H1 (cell line): Measurements from ENCODE around the gene KRT4. TPM values are rescaled to one million over a fixed set of nuclear protein-coding genes. Genes with fewer than 3 reads are reported as not detected.

ENCODE experiments used
- CTCF ChIA-PET: fragments of 300-600 bp; sonication (Branson Sonifier 250); formaldehyde crosslinking; loops from one replicate; lab custom pipeline; 2021; ENCODE audit not compliant: partially characterized antibody; lab: Charles Lee
- POLR2A ChIA-PET: fragments of 300-600 bp; sonication (Branson Sonifier 250); formaldehyde crosslinking; loops from one replicate; lab custom pipeline; 2021; ENCODE audit warnings: inconsistent platforms; ENCODE audit not compliant: partially characterized antibody; lab: Charles Lee
- DNase-seq, 2 experiments: peaks; one replicate each; pipeline versions ENCODE4 v3.0.0 to v3.0.0-alpha.2; 2010 to 2022; ENCODE audit warnings: low spot score in 2 of 2, low read depth in 1 of 2, mixed read lengths in 1 of 2
- FAIRE-seq: peaks from 2 replicates; lab custom pipeline; 2011; peaks lifted over from hg19 to GRCh38; lab: Jason Lieb, UNC
- H2AFZ ChIP-seq: 2 replicates; pipeline ENCODE4 v1.8.1; 2012; ENCODE audit warnings: low read length, inconsistent platforms
- H2AK5ac ChIP-seq: 2 replicates; pipeline ENCODE4 v1.6.1; 2013; ENCODE audit warnings: low read depth, low read length
- H2BK120ac ChIP-seq: replicated peaks from 2 replicates; pipeline ENCODE3; 2013; ENCODE audit warnings: low read depth, low read length, inconsistent platforms
- H2BK12ac ChIP-seq: 2 replicates; pipeline ENCODE4 v1.6.1; 2013; ENCODE audit warnings: low read depth, low read length
- H2BK15ac ChIP-seq: 2 replicates; pipeline ENCODE4 v1.6.1; 2013; ENCODE audit warnings: low read length
- H2BK20ac ChIP-seq: 2 replicates; pipeline ENCODE4 v1.6.1; 2013; ENCODE audit warnings: low read length
- H2BK5ac ChIP-seq: 2 replicates; pipeline ENCODE4 v1.6.1; 2013; ENCODE audit warnings: low read depth, low read length
- H3K14ac ChIP-seq: 2 replicates; pipeline ENCODE4 v1.6.1; 2013; ENCODE audit warnings: inconsistent platforms; ENCODE audit not compliant: insufficient read length
- H3K18ac ChIP-seq: 2 replicates; pipeline ENCODE4 v1.6.1; 2013; ENCODE audit warnings: low read length; ENCODE audit errors: extremely low read depth
- H3K23ac ChIP-seq: 2 replicates; pipeline ENCODE4 v1.6.1; 2013; ENCODE audit warnings: inconsistent platforms; ENCODE audit not compliant: insufficient read length
- H3K23me2 ChIP-seq: 2 replicates; pipeline ENCODE4 v1.6.1; 2013; ENCODE audit warnings: low read depth, low read length
- H3K27ac ChIP-seq: 2 replicates; pipeline ENCODE4 v1.6.1; 2011; ENCODE audit warnings: low read depth, low read length, inconsistent platforms
- H3K27me3 ChIP-seq, 4 experiments: replicated peaks in 1 of 4; 1 replicate in 1 of 4; 2 replicates in 3 of 4; pipeline versions ENCODE4 v1.6.1 to v1.8.1; 2011 to 2013; ENCODE audit warnings: low read length in 3 of 4, mild to moderate bottlenecking in 3 of 4, inconsistent platforms in 2 of 4, mixed read lengths in 2 of 4, moderate library complexity in 1 of 4; ENCODE audit not compliant: control insufficient read depth in 3 of 4, insufficient read depth in 3 of 4; ENCODE audit errors: extremely low read depth in 1 of 4
- H3K36me3 ChIP-seq, 4 experiments: 2 replicates each; pipeline versions ENCODE4 v1.6.1 to v1.8.1; 2011 to 2013; ENCODE audit warnings: mild to moderate bottlenecking in 4 of 4, low read length in 3 of 4, moderate library complexity in 2 of 4, control low read depth in 1 of 4, inconsistent platforms in 1 of 4; ENCODE audit not compliant: insufficient read depth in 4 of 4, control insufficient read depth in 2 of 4
- H3K4ac ChIP-seq: replicated peaks from 2 replicates; pipeline ENCODE3; 2013; ENCODE audit warnings: low read length, low read depth, mixed read lengths, inconsistent platforms; ENCODE audit not compliant: insufficient read length
- H3K4me1 ChIP-seq, 4 experiments: replicated peaks in 1 of 4; 1 replicate in 1 of 4; 2 replicates in 3 of 4; pipeline versions ENCODE4 v1.6.1 to v1.8.1; 2011 to 2013; ENCODE audit warnings: low read length in 3 of 4, inconsistent platforms in 2 of 4, mixed read lengths in 1 of 4; ENCODE audit not compliant: insufficient read depth in 4 of 4, control insufficient read depth in 3 of 4
- H3K4me2 ChIP-seq, 2 experiments: 2 replicates each; pipeline versions ENCODE4 v1.6.1 to v1.8.1; 2011 to 2013; ENCODE audit warnings: low read depth in 2 of 2, low read length in 2 of 2, control low read depth in 1 of 2, inconsistent platforms in 1 of 2, mild to moderate bottlenecking in 1 of 2; ENCODE audit not compliant: insufficient read depth in 1 of 2
- H3K4me3 ChIP-seq, 4 experiments: fragments of 200-600, 300-600 bp in 1 of 4; sonication (generic), shearing (Covaris generic), sonication (Bioruptor Twin) in 1 of 4; 2 replicates each; pipeline versions ENCODE4 v1.5.1 to v1.8.1; 2011 to 2016; ENCODE audit warnings: low read length in 4 of 4, low read depth in 3 of 4, control low read depth in 2 of 4, inconsistent platforms in 2 of 4, mild to moderate bottlenecking in 2 of 4, mixed read lengths in 1 of 4, moderate library complexity in 1 of 4; ENCODE audit not compliant: insufficient read depth in 2 of 4; ENCODE audit errors: extremely low read depth in 1 of 4
- H3K56ac ChIP-seq: replicated peaks from 2 replicates; pipeline ENCODE3; 2013; ENCODE audit warnings: low read depth, mild to moderate bottlenecking, mixed read lengths, low read length, inconsistent platforms; ENCODE audit not compliant: insufficient read length
- H3K79me1 ChIP-seq: 2 replicates; pipeline ENCODE4 v1.6.1; 2013; ENCODE audit warnings: low read depth, low read length, control low read depth
- H3K79me2 ChIP-seq, 2 experiments: 2 replicates each; pipeline versions ENCODE4 v1.6.1 to v1.8.1; 2012 to 2013; ENCODE audit warnings: low read length in 2 of 2, mild to moderate bottlenecking in 2 of 2, inconsistent platforms in 1 of 2; ENCODE audit not compliant: insufficient read depth in 2 of 2, control insufficient read depth in 1 of 2
- H3K9ac ChIP-seq, 4 experiments: replicated peaks in 1 of 4; 1 replicate in 1 of 4; 2 replicates in 3 of 4; pipeline versions ENCODE4 v1.6.1 to v1.8.1; 2011 to 2013; ENCODE audit warnings: low read depth in 3 of 4, low read length in 3 of 4, control low read depth in 2 of 4, mild to moderate bottlenecking in 2 of 4, moderate library complexity in 2 of 4, inconsistent platforms in 1 of 4; ENCODE audit errors: extremely low read depth in 1 of 4
- H3K9me3 ChIP-seq, 2 experiments: 2 replicates each; pipeline versions ENCODE4 v1.6.1 to v1.8.1; 2012 to 2013; ENCODE audit warnings: mild to moderate bottlenecking in 2 of 2, moderate library complexity in 2 of 2, control low read depth in 1 of 2, inconsistent platforms in 1 of 2, low read depth in 1 of 2, low read length in 1 of 2, mixed read lengths in 1 of 2; ENCODE audit not compliant: insufficient read depth in 2 of 2
- H4K20me1 ChIP-seq, 2 experiments: replicated peaks in 1 of 2; 2 replicates each; pipeline versions ENCODE3 to v1.8.1; 2011 to 2013; ENCODE audit warnings: inconsistent platforms in 2 of 2, low read length in 2 of 2, mild to moderate bottlenecking in 1 of 2; ENCODE audit not compliant: insufficient read depth in 2 of 2, control insufficient read depth in 1 of 2
- H4K5ac ChIP-seq: 2 replicates; pipeline ENCODE4 v1.6.1; 2013; ENCODE audit warnings: low read length, low read depth, mixed read lengths, inconsistent platforms; ENCODE audit not compliant: insufficient read length
- H4K8ac ChIP-seq: 2 replicates; pipeline ENCODE4 v1.8.0; 2013; ENCODE audit warnings: mild to moderate bottlenecking, moderate library complexity, low read length, inconsistent platforms; ENCODE audit not compliant: insufficient read depth; ENCODE audit errors: extremely low read depth
- H4K91ac ChIP-seq: replicated peaks from 2 replicates; pipeline ENCODE3; 2013; ENCODE audit warnings: low read length, mixed read lengths, inconsistent platforms; ENCODE audit not compliant: insufficient read length
- SIN3A ChIP-seq, 2 experiments: IDR thresholded peaks in 1 of 2; conservative IDR thresholded peaks in 1 of 2; 2 replicates each; pipeline ENCODE4 v1.6.1; 2011 to 2012; ENCODE audit warnings: low read length in 2 of 2, improper control_type of control experiment in 1 of 2, low read depth in 1 of 2, mild to moderate bottlenecking in 1 of 2
- SP1 ChIP-seq: IDR thresholded peaks from 2 replicates; pipeline ENCODE4 v1.6.1; 2011; ENCODE audit warnings: low read depth, low read length
- WGBS, 2 experiments: shearing (Covaris generic) in 1 of 2; methylation state at CpG; one replicate each; pipeline versions ENCODE4 v1.1.6 to v1.1.7; 2013 to 2015; ENCODE audit warnings: low lambda C conversion rate in 2 of 2, mixed read lengths in 2 of 2, inconsistent platforms in 1 of 2, low coverage in 1 of 2, missing lambda C conversion rate in 1 of 2; ENCODE audit not compliant: insufficient replicate concordance in 2 of 2, insufficient coverage in 1 of 2, insufficient read length in 1 of 2; ENCODE audit errors: extremely low coverage in 1 of 2, missing lambda C conversion rate in 1 of 2; 5-methylcytosine and 5-hydroxymethylcytosine counted together
- polyA plus RNA-seq, 7 experiments: library from polyadenylated mRNA; depleted of rRNA in 3 of 7; stranded (reverse) in 5 of 7; unstranded in 2 of 7; fragments of >200 nt in 5 of 7; fragments of 200-250 nt in 2 of 7; gene quantifications; 1 replicate in 5 of 7; 2 replicates in 1 of 7; 4 replicates in 1 of 7; pipeline versions ENCODE4 v1.2.1 to v1.2.3, GENCODE V29; 2011 to 2013; ENCODE audit warnings: missing spikeins in 2 of 7, mixed read lengths in 2 of 7
- total RNA-seq: library from RNA; stranded (reverse); fragmentation: NEBNext Ultra II Directional; extraction: Animal tissue kit (Norgen Biotek cat#: 25700); gene quantifications from 2 replicates; pipeline ENCODE4 v1.2.1, GENCODE V29; 2021

The KRT4 gene
- total and polyA plus RNA-seq, 2 of the 8 experiments (the other 6 are each of a cell fraction or from before 2014, with no cell fraction given) = not detected

DNA sequence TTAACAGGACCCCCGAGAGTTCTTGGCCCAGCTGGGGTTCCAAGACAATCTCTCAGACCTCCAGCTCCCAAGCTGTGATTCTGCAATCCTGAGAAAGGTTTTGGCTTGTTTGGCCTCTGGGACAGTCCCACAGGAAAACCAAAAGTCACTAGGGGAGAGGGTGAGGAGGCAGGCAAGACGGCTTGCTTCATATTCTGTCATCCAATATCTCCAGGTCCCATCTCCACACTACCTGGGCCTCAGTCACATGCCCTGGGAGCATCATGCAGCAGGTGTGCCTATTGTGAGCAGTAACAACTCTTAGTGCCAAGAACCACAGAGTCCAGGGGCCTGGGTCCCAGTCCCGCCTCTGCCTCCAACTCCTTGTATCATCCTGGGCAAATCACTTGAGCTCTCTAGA is 18.5 kb upstream of the KRT4 start:
- H2BK5ac ChIP-seq = no peak overlapping the region
- FAIRE-seq = no peak
- no peak overlapping the region for H3K4ac ChIP-seq
- H3K18ac ChIP-seq = no peak overlapping the region
- no peaks in the 10 kb centered on the region for H3K79me2 ChIP-seq
- no peak overlapping the region for H3K9ac ChIP-seq
- no peaks in the 10 kb centered on the region for H3K9me3 ChIP-seq
- no peak for DNase-seq
- H4K5ac ChIP-seq = no peak overlapping the region
- H3K14ac ChIP-seq = no peak overlapping the region
- no peak overlapping the region for H3K56ac ChIP-seq
- POLR2A ChIA-PET = interaction anchor here (0.6 kb wide), 1 partner anchor 64 kb away, joined by 3 read pairs; no protein-coding TSS in a partner anchor
- H4K8ac ChIP-seq = no peak overlapping the region
- H2BK120ac ChIP-seq = no peak overlapping the region
- CTCF ChIA-PET = interaction anchor here (0.8 to 1.6 kb wide), 4 partner anchors 9 to 169 kb away, joined by 3 to 7 read pairs (median 5); no protein-coding TSS in a partner anchor
- 87% methylated on average over 3 of the region's 3 CpGs; no CpG with 5 or more reads in 1 of the 2 experiments for WGBS, 2 experiments
- H3K36me3 ChIP-seq = no peaks in the 10 kb centered on the region
- H3K23me2 ChIP-seq = no peaks in the 10 kb centered on the region
- H2BK12ac ChIP-seq = no peak overlapping the region
- no peak overlapping the region for H2AK5ac ChIP-seq
- H3K23ac ChIP-seq = no peak overlapping the region
- no peak overlapping the region for H3K4me2 ChIP-seq
- no peaks in the 10 kb centered on the region for H4K20me1 ChIP-seq
- TF ChIP-seq SP1 (no peak), SIN3A (conservative IDR thresholded peaks at IDR 0.05 in 1 of 2, IDR thresholded peaks at IDR 0.05 in 1 of 2; ENCODE audit: low read depth in 1 of 2, low read length in 2 of 2) (no peak)
- H4K91ac ChIP-seq = no peak overlapping the region
- no peak overlapping the region for H2AFZ ChIP-seq
- no peaks in the 10 kb centered on the region for H3K4me1 ChIP-seq
- no peak overlapping the region for H2BK20ac ChIP-seq
- no peak overlapping the region for H3K27ac ChIP-seq
- no peaks in the 10 kb centered on the region for H3K79me1 ChIP-seq
- H2BK15ac ChIP-seq = no peak overlapping the region
- no peaks in the 10 kb centered on the region for H3K27me3 ChIP-seq
- no peak overlapping the region for H3K4me3 ChIP-seq
